GM19455 (cell line): Measurements from ENCODE around the gene TMEM167A.

Experiments
- ATAC-seq: cut with Tn5 transposase; IDR thresholded peaks from one replicate; pipeline ENCODE4 v1.9.1; 2021; ENCODE audit not compliant: unreplicated experiment

The TMEM167A gene

GRCh38 chr5:83036991-83037575, 40.1 kb downstream of the TMEM167A start:
- ATAC-seq, result no peak

- ATAC-seq, result no peak
Observed at GRCh38 chr5:83035373-83036100, 41.7 kb downstream of the TMEM167A start.

- ATAC-seq, result no peak
Observed at GRCh38 chr5:83034528-83035207, 42.5 kb downstream of the TMEM167A start.

GRCh38 chr5:83034036-83034435, 43.2 kb downstream of the TMEM167A start:
- ATAC-seq, result no peak

GRCh38 chr5:83031381-83031780, 45.8 kb downstream of the TMEM167A start:
- ATAC-seq, result no peak

GRCh38 chr5:83029912-83030311, 47.3 kb downstream of the TMEM167A start:
- ATAC-seq, result no peak

- peak; percentile 84 for ATAC-seq
Observed at GRCh38 chr5:83026930-83027687, 50.1 kb downstream of the TMEM167A start.

- ATAC-seq, result no peak
Observed at GRCh38 chr5:83026516-83026915, 50.7 kb downstream of the TMEM167A start.

GRCh38 chr5:83025690-83026478, 51.3 kb downstream of the TMEM167A start:
- no peak for ATAC-seq

GRCh38 chr5:83022334-83022733, 54.9 kb downstream of the TMEM167A start:
- no peak for ATAC-seq

GRCh38 chr5:83015676-83016075, 61.5 kb downstream of the TMEM167A start:
- no peak for ATAC-seq

- peak; percentile 99 for ATAC-seq
Observed at GRCh38 chr5:83011985-83012384, 65.2 kb downstream of the TMEM167A start.

GRCh38 chr5:83009408-83009807, 67.8 kb downstream of the TMEM167A start:
- no peak for ATAC-seq

- no peak for ATAC-seq
Observed at GRCh38 chr5:83007755-83008154, 69.4 kb downstream of the TMEM167A start.

GRCh38 chr5:83006683-83007283, 70.4 kb downstream of the TMEM167A start:
- no peak for ATAC-seq

- no peak for ATAC-seq
Observed at GRCh38 chr5:83003791-83004190, 73.4 kb downstream of the TMEM167A start.
